ENCODE results near the gene ANKRD13D.

DNA sequence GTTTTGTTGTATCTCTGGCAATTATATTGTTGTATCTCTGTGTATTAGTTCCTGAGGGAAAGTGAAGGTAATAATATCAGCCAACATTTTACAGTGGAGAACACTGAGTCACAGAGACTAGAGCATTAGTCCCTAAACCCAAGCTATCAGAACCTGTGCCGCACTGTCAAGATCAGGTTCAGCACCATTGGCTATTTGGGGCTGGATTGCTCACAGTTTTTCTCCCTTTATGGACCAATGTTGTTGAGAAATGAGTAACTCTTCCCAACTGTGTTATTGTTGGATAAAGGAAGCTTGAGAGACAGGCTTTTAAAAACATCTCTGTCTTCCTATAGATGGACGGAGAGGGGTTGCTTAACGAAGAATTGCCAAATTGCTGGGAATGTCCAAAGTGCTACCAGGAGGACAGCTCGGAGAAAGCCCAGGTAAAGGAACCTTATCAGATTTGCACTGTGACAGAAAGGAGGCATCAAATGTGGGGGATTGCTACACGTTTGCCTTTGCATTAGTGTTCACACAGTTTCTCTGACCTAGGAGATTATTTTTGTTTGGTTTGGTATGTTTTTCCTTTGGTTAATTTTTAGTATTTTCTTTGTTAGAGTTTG is 41.1 kb upstream of the ANKRD13D start:
- TF ChIP-seq, protein P1, sequence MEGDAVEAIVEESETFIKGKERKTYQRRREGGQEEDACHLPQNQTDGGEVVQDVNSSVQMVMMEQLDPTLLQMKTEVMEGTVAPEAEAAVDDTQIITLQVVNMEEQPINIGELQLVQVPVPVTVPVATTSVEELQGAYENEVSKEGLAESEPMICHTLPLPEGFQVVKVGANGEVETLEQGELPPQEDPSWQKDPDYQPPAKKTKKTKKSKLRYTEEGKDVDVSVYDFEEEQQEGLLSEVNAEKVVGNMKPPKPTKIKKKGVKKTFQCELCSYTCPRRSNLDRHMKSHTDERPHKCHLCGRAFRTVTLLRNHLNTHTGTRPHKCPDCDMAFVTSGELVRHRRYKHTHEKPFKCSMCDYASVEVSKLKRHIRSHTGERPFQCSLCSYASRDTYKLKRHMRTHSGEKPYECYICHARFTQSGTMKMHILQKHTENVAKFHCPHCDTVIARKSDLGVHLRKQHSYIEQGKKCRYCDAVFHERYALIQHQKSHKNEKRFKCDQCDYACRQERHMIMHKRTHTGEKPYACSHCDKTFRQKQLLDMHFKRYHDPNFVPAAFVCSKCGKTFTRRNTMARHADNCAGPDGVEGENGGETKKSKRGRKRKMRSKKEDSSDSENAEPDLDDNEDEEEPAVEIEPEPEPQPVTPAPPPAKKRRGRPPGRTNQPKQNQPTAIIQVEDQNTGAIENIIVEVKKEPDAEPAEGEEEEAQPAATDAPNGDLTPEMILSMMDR (conservative IDR thresholded peaks at IDR 0.05; ENCODE audit: low read depth in 2 of 2): no peak
- no peak for TF ChIP-seq REST (IDR thresholded peaks at IDR 0.05; ENCODE audit: unreplicated experiment)
